GM18951 (cell line): ENCODE data around the gene NPDC1.
"Not testable (repeated sequence)": the region's sequence is repeated elsewhere in the genome, so short reads cannot be mapped to it uniquely, and the experiment has no call there.

Experiments
- POLR2A ChIP-seq: IDR thresholded peaks from 4 replicates; pipeline ENCODE4 v1.6.1; 2011; ENCODE audit warnings: mild to moderate bottlenecking; ENCODE audit not compliant: insufficient read length, insufficient read depth; ENCODE audit errors: extremely low read depth
- in situ Hi-C: fragments of 300-500 bp; cut with MboI; formaldehyde crosslinking; loops from one replicate; pipeline ENCODE4 v1.12.0; 2022; ENCODE audit warnings: low sequenced_read_pairs, mixed read lengths, inconsistent platforms; ENCODE audit not compliant: unreplicated experiment

Gene NPDC1

DNA sequence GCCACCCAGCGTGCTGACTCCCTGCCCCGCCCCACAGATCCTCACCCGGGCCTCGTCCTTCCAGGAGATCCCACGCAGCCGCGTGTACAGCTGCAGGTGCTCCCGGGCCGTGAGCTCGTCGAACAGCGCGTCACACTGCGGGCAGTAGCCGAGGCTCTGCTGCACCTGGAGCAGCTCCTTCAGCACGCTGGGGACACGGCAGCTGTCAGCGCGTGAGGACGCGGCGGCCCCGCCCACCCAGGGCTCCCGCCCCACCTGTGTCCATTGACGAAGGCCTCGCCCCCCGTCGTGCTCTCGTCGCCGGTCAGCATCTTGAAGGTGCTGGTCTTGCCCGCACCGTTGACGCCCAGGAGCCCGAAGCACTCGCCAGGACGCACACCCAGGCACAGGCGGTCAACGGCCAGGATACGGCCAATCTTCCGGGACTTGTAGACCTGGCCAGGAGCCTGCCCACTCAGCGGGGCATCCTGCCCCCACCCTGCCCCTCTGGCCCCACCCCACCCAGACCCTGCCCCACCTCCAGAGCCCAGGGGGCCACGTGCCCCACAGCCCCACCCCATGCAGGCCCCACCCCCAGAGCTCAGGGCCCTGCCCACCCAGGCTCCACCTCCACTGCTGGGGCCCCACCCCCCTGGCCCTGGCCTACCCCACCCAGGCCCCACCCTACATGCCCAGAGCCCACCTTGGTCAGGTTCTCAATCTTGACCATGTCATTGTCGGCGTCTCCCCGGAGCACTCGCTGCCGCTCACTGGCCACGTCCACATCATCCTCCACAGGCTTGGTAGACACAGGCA is 35.8 kb downstream of the NPDC1 start:
- in situ Hi-C loops = no loop called here
- no peak for TF ChIP-seq POLR2A

DNA sequence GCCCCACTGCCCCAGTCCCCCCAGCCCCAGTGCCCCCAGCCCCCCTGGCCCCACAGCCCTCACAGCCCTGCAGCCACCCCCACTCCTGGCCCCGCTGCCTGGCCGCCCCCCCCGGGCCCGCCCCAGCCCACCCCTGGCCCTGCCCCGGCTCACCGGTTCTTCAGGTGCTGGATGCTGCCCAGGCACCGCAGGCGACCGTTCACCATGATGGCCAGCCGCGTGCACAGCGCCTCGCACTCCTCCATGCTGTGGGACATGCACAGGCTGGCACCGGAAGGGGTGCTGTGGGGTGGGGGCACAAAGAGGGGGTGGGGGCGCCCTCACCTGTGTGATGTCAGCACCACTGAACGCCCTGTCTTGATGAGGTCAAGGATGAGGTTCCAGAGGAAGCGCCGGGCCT is 36.8 kb downstream of the NPDC1 start:
- no peak for TF ChIP-seq POLR2A
- in situ Hi-C loops = no loop called here

DNA sequence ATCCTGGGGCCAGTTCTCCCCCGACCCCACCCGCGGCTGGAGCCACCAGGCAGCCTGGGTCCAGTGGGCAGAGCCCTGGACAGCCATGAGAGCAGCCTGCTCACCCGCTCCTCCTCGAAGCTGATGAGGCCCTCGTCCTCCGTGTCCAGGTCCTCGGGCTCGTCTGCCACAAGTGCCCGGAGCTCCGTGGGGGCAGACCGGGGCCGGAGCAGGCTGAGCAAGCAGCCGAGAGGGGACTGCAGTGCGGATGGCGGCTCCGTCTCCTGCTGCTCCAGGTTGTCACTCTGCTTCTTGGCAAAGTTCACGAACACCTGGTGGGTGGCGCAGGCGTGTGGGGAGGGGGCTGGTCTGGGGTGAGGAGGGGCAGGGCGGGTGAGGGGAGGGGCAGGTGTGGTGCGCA is 37.7 kb downstream of the NPDC1 start:
- in situ Hi-C loops = no loop called here
- TF ChIP-seq POLR2A = no peak

DNA sequence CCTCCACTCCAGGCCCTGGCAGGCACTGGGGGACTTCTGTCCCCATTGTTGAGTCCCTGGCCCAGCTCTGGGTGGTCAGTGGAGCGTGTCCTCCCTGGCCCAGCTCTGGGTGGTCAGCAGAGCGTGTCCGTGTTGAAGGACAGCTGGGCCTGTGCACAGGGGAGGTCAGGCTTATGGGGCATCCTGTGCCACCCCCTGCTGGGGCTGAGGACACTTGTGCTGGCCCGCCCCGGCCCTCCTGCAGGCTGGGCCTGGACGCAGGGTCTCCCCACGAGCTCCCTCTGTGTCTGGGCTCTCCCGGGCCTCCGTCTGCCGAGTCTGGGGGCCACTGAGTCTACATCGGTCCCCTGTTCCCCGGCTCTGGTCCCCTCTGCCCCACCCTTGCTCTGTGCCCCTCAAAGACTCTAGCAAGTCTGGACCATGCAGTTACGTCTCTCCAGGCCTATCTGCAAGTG is 38.1 kb downstream of the NPDC1 start:
- in situ Hi-C loops = no loop called here
- TF ChIP-seq POLR2A = no peak

DNA sequence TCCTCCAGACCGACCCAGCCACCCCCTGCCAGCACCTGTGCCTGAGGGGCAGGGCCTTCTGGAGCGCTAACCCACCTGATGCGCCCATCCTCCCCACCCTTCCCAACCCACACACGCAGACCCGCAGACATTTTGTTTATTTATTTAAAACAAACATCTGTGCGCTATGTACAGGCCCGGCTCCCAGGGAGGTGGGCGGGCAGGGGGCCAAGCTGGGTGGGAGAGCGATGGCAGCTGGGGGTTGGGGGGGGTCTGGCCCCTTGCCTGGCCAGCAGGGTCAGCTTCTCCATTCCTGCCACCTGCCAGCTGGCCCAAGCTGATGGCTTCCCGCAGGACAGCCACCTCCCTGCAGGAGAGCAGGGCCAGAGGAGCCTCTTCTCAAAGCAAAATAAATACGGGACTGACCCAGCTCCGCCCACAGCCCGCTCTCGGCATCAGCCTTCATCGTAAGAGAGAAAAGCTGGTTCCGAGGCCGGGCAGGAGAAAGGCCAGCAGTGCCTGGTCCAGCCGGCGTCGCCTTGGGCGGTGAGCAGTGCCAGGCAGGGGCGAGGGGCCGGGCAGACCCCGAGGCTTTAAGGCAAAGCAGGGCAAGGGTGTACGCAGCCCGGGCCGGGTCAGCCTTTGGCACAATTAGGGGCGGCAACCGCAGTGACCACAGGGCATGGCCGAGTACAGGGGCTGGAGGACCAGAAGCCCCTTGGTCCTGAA is 38.7 kb downstream of the NPDC1 start:
- TF ChIP-seq POLR2A = no peak
- in situ Hi-C loops = no loop called here

DNA sequence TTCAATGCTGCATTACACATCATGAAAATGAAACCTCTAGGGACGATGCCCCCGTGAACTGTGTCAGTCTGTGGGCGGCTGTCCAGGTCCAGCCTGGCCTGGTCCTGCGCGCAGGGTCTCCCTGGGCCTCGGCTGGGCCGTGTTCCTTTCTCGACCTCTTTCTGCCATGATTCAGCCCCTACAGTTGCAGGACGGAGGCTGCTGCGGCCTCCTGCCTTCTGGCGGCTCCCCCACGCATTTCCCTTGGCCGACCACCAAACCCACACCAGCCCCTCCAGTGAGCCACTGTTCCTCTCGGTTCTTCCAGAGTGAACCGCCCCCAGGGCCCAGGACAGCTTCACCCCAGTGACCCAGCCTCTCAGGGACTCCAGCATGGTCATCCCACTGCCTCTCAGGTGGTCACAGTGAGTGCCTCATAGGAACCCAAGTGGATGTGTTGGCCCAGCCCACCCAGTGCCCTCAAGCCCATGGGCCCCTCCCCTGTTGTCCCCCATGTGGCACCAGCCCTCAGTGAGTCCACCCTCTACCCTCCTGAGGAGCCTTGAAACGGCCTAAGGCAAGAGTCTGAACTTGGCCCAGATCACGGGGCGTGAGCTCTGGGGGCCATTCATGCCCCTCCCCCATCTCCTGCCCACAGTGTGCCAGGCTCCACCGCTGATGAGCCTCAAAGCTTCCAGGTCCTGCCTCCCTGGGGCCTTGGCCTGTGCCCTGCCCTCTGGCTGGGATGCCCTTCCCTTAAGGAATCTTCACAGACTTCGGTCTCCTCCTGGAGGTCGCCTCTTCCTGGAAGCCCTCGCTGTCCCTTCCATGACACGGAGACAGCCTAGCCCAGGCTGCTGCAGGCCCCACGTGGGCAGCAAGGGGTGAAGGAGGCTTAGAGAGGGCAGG is 39.6 kb downstream of the NPDC1 start:
- in situ Hi-C loops = no loop called here
- TF ChIP-seq POLR2A = no peak

DNA sequence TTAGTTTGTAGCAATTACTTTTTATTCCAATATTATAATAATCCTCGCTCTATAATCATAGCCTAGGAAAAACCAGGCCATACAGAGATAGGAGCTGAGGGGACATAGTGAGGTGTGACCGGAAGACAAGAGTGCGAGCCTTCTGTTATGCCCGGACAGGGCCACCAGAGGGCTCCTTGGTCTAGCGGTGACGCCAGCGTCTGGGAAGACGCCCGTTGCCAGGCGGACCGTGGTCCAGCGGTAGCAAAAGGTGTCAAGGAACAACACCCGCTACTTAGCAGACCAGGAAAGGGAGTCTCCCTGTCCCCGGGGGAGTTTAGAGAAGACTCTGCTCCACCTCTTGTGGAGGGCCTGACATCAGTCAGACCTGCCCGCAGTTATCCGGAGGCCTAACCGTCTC is 41.7 kb downstream of the NPDC1 start:
- in situ Hi-C loops = not testable (repeated sequence)

DNA sequence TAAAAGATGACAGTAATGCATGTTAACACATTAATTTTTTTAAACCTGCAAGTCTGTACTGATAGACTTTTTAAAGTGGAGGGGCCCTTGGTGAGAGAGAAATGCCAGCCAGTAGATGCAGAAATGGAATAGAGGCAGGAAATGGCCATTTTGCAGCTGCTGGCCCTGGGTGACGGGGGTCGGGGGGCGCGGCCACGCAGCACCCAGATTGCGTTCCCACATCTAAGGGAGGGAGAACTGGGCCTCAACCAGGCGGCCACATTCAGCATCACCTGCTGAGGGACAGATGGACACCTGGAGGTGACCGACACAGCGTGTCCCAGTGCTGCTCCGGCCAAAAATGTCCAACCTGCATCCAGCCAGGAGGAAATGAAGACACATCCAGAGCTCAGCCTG is 43.3 kb downstream of the NPDC1 start:
- in situ Hi-C loops = no loop called here
- no peak for TF ChIP-seq POLR2A

DNA sequence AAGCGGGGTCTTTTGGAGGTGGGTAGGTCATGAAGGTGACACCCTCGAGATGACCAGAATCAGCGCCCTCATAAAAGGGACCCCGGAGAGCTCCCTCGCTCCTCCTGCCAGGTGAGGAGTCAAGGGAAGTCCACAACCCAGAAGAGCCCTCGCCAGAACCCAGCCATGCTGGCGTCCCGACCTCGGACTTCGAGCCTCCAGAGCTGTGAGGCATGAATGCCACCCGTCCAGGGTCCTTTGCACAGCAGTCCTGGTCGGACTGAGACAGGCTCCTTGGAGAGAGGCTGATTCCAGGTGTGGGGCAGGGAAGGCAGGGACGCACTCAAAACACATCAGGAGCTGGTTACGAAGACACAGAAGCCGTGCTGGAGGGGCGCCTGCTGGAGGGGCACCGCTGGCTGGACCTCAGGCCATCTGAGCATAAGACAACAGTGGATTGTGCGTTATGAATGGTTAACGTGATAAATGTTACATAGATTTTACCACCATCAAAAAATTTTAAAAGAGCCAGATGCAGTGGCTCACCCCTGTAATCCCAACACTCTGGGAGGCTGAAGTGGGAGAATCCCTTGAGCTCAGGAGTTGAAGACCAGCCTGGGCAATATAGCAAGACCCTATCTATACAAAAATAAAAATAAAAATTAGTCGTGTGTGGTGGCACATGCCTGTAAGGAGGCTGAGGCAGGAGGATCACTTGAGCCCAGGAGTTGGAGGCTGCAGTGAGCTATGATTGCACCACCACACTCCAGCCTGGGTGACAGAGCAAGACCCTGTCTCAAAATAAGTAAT is 43.9 kb downstream of the NPDC1 start:
- in situ Hi-C loops = no loop called here
- no peak for TF ChIP-seq POLR2A

DNA sequence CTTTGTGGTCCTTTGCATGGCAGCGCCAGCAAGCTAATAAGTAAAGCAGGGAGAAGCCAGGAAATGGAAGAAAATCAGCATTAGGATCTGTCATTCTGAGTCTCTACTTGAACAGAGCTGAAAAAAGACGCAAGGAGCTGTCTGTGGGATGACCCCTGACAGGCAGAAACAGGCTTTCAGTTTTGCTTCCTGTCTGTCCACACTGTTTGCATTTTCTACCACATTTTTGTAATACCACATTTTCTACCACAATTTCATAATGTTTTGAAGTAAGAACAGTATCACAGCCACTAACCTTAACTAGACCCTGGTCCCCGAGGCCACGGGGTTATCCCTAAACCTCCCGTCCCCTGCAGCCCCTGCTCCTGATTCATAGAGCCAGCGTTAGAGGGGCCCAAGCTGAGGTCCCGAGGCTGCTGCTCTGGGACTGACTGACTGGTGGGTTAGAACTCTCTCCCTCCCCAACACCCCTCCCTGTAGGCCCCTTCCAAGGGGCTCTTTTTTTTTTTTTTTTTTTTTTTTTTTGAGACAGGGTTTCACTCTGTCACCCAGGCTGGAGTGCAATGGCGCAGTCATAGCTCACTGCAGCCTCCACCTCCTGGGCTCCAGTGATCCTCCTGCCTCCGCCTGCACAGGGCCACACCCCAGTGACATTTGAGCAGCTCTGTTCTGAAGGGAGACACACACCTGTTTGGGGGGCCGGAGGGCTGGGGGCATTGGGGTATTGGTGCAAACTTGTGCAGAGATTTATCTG is 45.6 kb downstream of the NPDC1 start:
- in situ Hi-C loops = no loop called here
- no peak for TF ChIP-seq POLR2A

DNA sequence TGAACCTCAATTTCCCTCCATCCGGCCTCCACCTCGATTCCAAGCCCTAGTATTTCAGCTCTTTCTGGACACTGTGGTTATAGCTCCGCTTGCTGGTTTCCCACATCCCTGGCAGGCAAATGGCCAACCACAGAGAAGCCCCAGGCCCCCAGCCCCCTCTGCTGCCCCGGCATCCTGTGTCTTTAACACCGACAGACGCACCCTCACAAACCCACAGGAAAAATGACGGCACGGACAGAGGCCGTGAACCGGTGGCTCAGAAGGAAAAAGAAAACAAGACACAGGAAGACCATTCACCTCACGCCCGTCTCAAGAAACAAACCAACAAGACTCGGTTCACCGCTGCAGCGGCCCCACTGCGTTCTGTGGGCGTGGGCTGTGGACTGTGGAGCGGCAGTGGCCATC is 48.1 kb downstream of the NPDC1 start:
- TF ChIP-seq POLR2A = no peak
- in situ Hi-C loops = no loop called here

DNA sequence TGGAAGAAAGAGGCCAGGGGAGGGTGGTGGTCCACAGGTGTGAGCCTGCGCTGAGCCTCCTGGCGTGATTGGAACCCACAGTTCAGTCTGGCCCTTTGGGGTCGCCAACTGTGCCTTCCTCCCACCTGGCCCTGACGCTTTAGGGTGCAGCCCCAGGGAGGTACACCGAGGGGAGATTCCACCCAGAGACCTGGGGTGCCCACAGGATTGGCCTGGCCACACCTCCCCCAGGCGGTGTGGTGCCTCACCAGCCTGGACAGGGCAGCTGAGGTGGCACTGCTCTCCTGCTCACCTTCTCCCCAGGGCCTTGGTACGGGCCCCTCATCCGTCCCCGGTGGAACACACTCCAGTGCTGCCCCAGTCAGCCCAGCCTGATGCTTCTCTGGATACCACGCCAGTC is 48.6 kb downstream of the NPDC1 start:
- no peak for TF ChIP-seq POLR2A
- in situ Hi-C loops = no loop called here
